GM19328 (cell line): ENCODE data around the gene JAKMIP1.
"Not testable (repeated sequence)": the region's sequence is repeated elsewhere in the genome, so short reads cannot be mapped to it uniquely, and the experiment has no call there.

Experiments
- ATAC-seq: cut with Tn5 transposase; IDR thresholded peaks from one replicate; pipeline ENCODE4 v1.9.1; 2021; ENCODE audit warnings: mild to moderate bottlenecking, moderate library complexity; ENCODE audit not compliant: unreplicated experiment

JAKMIP1 gene

DNA sequence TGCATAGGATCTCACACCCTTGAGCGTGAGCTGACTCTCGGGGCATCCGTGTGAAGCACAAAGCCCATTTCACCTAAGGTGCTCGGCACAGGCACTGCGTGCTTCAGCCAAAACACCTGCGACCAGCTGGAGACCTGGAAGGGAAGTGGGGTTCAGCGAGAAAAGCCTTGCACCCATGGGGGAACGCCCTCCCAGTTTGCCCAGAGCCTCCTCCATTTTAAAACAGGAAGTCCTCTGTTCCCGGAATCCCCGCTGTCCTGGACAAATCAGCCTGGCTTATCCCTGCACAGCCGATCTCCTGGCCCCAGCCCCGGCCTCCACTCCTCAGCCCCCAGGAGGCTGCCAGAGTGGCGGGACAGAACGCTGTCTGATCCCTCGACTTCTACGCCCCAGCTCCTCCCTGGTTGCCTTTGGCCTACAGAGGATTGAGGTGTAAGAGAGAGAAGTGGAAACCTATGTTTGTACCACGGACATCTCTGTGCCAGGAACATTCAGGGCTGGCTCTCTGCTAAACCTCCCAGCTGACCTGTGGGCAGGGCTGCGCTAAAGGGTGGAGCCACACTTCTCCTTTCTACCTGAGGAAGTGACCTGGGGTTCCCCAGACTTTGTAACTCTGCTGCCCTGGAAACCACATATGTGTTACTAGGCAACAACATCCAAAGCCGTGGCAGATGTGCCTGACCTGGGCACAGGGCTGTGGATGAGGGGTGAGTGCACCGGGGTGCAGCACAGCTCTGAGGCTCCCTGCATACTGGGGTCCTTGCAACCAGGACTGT is 178.3 kb downstream of the JAKMIP1 start:
- ATAC-seq: no peak

DNA sequence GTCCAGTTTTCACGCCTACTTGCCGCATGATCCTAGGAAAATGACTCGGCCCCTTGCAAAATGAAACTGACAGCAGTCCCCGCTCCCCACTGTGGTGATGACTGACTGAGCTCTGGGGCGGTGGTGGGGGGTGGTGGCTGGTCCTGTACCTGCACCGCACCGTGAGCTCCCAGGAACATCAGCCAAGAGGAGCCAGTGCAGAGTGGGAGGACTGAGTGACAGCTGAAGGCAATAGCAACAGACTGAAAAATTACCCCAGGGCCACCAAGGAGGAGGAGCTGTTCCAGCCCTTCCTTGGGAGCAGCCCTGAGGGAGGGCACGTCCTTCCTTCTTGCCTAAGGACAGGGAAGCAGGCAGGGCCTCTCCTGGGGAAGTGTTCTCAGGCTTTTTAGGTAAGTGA is 179.7 kb downstream of the JAKMIP1 start:
- no peak for ATAC-seq

DNA sequence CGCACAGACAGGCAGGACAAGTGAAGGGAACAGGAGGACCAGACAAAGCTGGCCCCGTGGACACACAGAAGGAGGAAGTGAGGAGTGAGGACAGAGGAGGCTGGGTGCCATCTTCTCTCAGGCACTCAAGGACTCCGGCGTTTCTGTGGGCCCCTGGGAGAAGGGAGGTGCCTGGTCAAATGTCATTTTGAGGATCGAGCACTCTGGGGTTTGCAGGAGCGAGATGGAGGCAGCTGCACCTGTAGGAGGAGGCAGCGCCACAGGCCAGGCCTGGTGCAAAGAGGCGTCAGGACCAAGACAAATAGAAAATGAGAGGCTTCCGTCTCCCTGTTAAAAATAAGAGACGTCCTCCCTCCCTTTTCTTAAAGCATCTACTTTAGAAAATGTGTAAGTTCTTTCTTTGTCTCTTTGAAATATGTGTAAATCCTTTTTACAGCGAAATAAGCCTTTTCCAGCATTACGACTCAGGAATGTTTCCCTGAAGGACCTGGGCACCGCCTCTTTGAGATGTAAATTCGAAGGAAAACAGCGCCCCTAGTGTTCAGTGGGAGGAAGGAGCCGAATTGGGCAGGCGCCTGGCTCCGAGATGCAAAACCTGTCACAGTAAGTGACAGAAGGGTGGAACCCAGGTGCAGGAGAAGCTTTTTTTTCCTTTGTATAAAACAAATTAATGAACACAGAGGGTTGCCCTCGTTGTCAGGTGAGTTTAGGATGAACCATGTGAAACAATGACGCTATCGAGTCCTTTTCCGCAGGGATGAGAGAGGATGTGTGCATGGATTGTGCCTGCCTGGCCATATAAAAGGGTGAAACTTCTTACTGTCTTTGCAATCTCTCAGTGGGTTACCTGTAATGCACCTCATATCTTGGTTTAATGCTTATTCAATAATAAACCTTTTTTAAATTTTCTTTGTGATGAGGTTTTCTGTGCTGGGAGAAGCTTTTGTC is 180.8 kb downstream of the JAKMIP1 start:
- ATAC-seq: no peak

DNA sequence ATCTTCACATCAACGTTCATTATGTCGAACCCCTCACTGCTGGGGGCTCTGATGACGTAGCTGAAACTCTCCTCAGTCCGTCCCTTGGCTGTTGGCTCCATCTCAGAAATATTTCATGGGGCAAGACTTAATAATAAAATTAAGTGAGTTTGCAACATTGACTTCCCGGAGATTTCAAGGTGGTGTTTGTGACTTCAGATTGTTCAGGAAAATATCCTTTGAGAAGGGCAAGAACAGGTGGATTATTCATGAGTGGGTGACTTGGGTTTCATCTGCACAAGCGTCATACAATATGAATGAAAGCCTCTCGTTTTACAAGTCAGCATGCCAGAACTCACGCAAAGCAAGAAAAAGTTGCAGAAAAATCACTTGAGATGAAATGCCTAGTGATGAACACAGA is 182.0 kb downstream of the JAKMIP1 start, which contains the start of gene C4orf50:
TSS of gene C4orf50 (minus strand) at position 101 of the 400 bp plus-strand sequence.
- ATAC-seq: no peak

- no peak for ATAC-seq
Measured at GRCh38 chr4:6017800-6018199, 182.5 kb downstream of the JAKMIP1 start.

DNA sequence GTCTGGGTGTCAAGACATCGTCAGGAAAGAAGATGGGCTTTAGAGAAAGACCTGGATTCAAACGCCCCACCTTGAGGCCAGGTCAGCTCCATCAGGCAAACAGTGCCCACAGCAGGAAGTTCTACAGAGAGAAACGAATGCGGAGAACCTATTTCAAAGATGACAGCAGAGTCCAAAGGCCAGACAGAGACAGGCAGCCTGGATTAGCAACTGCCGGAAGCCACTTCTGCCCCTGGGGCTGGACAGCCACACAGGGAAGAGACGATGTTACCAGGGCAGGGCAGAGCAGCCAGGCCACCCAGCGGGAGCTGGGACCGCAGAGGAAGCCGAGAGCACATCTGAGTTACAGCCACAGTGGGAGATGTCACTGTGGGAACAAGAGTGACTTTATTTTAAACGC is 183.3 kb downstream of the JAKMIP1 start:
- ATAC-seq: no peak

- no peak for ATAC-seq
Measured at GRCh38 chr4:6013564-6013963, 186.8 kb downstream of the JAKMIP1 start.

DNA sequence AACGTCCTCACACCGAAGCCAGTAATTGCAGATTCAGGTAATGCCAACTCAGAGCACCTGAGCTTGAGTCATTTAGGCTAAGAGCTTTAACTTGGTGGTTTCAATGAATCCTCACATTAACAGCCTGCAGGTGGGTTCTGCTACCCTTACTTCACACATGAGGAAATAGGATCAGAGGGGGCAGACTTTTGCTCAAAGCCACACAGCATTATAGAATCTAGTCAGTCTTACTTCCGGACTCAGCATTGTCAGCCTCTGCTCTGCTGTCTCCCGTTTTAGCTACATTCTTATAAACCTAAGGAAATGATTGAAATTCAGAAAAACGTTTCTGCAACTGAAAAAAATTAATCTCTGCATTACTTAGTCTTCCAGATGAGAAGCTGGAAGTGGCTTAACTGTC is 188.1 kb downstream of the JAKMIP1 start:
- no peak for ATAC-seq

DNA sequence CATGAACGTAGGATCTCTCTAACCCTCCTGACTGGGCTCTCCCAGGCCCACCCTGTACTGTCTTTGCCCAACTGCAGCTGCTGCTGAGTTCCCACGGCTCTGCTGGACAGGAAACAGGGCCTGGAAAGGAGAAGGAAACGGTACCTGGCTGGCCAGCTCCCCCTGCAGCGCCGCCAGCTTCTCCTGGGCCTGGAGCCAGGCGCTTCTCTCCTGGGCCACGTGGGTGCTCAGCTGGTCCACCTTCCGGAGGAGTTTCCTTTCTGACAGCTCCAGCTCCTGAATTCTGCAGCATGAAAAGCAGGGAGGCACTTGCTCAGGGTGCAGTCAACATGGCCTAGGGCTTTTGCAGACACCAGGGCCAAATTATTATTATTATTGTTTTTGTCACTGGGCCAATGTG is 188.7 kb downstream of the JAKMIP1 start:
- ATAC-seq: no peak

- no peak for ATAC-seq
Measured at GRCh38 chr4:6011271-6011671, 189.1 kb downstream of the JAKMIP1 start.

GRCh38 chr4:6010789-6011188 is 189.6 kb downstream of the JAKMIP1 start:
- no peak for ATAC-seq

DNA sequence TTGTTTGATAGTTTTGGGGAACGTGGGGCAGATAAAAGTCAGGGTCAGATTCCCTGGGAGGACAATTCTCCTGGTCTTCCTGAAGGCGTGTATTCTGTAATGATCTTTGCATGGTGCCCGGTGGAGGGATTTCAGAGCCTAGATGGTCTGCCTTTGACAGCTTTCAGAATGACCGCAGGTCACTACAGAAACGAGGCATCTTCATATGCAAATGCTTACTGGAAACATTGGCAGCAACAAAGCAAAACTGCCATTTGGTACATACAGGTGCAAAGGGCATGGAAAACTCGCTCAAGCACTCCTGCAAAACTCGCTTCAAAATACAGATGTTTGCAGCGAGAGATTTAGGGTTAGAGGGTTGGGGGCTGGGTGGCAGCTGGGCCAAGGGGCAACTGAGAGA is 190.9 kb downstream of the JAKMIP1 start:
- no peak for ATAC-seq

DNA sequence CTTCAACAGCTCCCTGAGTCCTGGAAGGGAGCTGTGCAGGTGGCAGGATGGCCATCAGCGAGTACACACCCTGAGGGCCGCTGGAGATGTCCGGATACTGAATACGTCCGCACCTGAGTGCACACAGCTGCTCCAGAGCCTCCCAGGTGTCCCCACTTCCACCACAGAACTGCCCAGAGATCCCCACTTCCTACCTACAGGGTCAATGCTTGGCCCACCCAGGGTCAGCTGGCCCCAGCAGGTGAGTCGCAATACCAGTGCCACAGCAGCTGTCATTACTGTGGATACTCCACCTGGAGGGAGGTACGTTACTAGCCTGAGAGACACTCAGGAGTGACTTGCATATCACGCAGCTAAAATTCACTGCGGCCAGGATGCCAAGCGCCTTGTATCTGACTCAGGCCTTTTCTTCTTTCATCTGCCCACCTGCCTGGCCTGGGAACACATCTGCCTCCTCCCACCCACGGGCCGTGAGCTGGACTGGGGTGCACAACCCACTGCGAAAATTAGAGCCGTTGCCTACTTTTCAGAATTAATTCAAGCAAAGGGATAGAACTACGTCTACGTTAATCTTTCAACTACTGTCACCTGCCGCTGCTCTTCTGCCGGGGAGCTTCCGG is 191.5 kb downstream of the JAKMIP1 start:
- no peak for ATAC-seq

DNA sequence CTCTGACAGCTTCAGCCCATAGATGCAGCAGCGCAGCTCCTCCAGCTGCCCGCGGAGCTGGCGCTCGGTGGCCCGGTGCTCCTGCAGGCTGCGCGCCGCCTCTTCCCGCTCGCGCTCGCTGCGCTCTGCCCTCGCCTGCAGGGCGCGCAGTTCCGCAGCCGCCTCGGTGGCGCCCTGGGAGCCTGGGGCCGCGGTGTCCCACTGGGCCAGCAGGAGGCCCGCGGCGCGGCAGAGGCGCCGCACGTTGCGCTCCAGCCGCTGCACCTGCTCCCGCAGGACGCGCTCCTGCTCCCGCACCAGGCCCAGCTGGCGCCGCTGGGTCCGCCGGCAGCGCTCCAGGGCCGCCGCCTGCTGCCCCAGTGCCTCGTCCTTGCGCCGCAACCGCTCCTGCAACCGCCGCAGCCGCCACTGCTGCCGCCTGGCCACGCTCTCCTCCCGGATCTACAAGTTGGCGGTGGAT is 192.2 kb downstream of the JAKMIP1 start:
- ATAC-seq: no peak

- no peak for ATAC-seq
Measured at GRCh38 chr4:6005175-6005574, 195.2 kb downstream of the JAKMIP1 start.

GRCh38 chr4:6003485-6003884 is 196.9 kb downstream of the JAKMIP1 start:
- not testable (repeated sequence) for ATAC-seq

DNA sequence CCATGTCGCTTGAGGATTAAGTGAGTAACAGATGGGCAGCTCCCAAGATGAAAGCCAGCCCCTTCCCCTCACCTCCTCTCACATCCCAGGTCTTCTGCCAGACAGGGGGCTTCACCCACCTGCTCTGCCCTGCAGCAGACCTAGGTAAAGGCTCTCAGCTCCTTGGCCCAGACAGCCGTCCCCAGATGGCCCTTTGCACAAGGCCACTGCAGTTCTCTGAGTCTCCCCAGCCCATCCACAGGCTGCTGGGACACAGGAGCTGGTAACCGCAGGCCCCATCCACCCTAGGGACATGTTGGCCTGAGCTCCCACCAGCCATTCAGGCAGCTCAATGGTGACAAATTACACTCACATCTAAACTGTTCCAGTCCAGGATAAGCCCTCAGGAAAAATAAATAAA is 197.4 kb downstream of the JAKMIP1 start:
- ATAC-seq: no peak

DNA sequence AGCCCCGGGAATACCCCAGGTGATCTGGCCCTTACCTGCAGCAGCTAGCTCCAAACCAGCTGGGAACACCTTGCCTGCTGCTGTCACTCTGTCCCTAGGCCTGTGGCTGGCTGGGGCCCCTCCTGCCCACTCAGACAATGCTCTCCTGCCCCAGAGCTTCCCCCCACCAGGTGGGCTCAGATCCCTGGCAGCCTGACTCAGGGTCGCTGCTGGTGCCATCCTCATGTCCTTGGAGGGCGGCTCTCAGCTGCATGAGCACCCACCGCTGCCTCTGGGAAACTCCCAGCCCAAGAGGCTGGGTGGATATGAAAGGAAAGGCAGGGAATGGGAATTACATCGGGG is 197.9 kb downstream of the JAKMIP1 start:
- no peak for ATAC-seq

DNA sequence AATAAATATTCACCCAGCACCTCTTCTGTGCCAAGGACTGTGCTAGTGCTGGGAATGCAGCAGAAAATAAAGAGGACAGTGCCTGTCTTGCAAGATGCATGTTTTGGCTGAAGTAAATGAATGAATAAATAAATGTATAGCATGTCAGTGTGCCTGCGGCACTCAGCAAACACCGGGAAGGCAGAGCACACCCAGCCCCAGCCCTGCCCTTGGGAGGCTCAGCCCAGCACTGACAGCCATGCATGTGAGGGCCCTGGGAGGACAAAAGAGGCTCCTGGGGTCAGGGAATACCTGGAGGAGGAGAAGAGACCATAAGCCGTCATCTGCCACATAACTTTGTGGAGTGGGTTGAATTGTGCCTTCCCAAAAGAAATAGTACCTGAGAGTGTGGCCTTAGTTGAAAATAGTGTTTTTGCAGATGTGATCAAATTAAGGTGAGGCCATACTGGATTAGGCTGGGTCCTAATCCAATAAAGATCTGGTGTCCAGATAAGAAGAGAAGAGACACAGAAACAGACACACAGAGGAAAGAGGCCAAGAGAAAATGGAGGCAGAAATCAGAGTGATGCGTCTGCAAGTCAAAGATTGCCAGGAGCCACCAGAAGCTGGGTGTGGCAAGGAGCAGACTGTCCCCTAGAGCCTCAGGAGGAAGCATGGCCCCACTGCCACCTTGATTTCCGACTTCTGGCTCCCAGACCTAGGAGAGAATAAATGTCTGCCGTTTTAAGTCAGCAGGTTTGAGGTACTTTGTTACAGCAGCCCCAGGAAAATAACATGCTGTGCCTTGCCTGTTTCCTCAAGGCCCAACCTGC is 198.5 kb downstream of the JAKMIP1 start:
- no peak for ATAC-seq

DNA sequence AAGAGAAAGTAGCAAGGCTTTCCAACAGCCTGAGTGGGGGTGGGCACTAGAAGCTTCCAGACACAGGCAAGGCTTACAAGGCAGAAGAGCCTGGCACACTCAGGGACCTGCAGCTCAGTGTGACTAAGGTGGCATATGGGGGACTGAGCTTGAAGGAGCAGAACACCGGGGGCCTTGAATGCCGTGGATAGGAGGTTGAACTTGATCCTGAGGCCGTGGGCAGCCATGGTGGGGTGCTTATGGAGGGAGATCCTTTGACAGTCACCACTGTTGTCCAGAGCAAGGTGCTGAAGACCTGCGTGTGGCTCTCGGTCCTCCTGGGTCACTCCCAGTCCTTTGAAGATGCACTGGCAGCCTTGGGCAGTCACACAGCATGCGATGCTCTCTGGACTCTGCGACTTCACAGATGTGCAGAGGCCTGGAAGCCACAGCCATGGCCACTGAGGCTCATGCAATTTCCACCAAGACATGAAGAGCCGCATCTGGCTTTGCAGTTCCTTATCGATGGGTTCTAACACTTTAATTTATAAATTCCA is 200.5 kb downstream of the JAKMIP1 start:
- no peak for ATAC-seq
